Endodermal cell (in vitro differentiated cells): ENCODE data around the gene ADAR. TPM values are rescaled to one million over a fixed set of nuclear protein-coding genes. Genes with fewer than 3 reads are reported as not detected.

Source experiments
- DNase-seq: peaks from one replicate; pipeline ENCODE4 v3.0.0-alpha.2; 2017
- H3K27ac ChIP-seq: 2 replicates; pipeline ENCODE4 v1.5.1; 2013; ENCODE audit warnings: mild to moderate bottlenecking, low read depth, low read length, moderate library complexity
- H3K27me3 ChIP-seq: 2 replicates; pipeline ENCODE4 v1.6.1; 2013; ENCODE audit warnings: mild to moderate bottlenecking, low read length, moderate library complexity; ENCODE audit not compliant: insufficient read depth, control insufficient read depth, poor library complexity, severe bottlenecking
- H3K36me3 ChIP-seq: 2 replicates; pipeline ENCODE4 v1.7.0; 2013; ENCODE audit warnings: mild to moderate bottlenecking, low read length, moderate library complexity; ENCODE audit not compliant: control insufficient read depth, insufficient read depth
- H3K4me1 ChIP-seq: one replicate; pipeline ENCODE4 v1.7.0; 2013; ENCODE audit warnings: low read length; ENCODE audit not compliant: control insufficient read depth, insufficient read depth
- H3K4me3 ChIP-seq: 2 replicates; pipeline ENCODE4 v1.5.1; 2013; ENCODE audit warnings: mild to moderate bottlenecking, low read length, moderate library complexity
- H3K9ac ChIP-seq: 2 replicates; pipeline ENCODE4 v1.6.1; 2013; ENCODE audit warnings: mild to moderate bottlenecking, low read length, moderate library complexity; ENCODE audit not compliant: poor library complexity, severe bottlenecking; ENCODE audit errors: extremely low read depth
- H3K9me3 ChIP-seq: 2 replicates; pipeline ENCODE4 v1.6.1; 2013; ENCODE audit warnings: mild to moderate bottlenecking, low read length, moderate library complexity; ENCODE audit not compliant: control insufficient read depth
- H3K27ac Mint-ChIP-seq: 2 replicates; pipeline ENCODE4 v1.8.0; 2020; ENCODE audit warnings: mixed read lengths
- H3K27me3 Mint-ChIP-seq: 2 replicates; pipeline ENCODE4 v1.8.0; 2021; ENCODE audit warnings: mild to moderate bottlenecking, mixed read lengths; ENCODE audit not compliant: insufficient read depth
- H3K36me3 Mint-ChIP-seq: 2 replicates; pipeline ENCODE4 v1.8.0; 2020; ENCODE audit warnings: low read depth, mixed read lengths
- H3K4me1 Mint-ChIP-seq: 2 replicates; pipeline ENCODE4 v1.8.0; 2020; ENCODE audit warnings: mixed read lengths
- H3K4me3 Mint-ChIP-seq: 2 replicates; pipeline ENCODE4 v1.8.0; 2020; ENCODE audit warnings: mild to moderate bottlenecking, moderate library complexity, mixed read lengths
- H3K9me3 Mint-ChIP-seq: 2 replicates; pipeline ENCODE4 v1.8.0; 2020; ENCODE audit warnings: mild to moderate bottlenecking, mixed read lengths
- CTCF ChIP-seq: fragments of 200-600 bp; sonication (generic); conservative IDR thresholded peaks from 2 replicates; pipeline ENCODE4 v1.5.0; 2021; ENCODE audit warnings: antibody characterized with exemption, mild to moderate bottlenecking
- WGBS, 2 experiments: methylation state at CpG; one replicate each; pipeline versions ENCODE4 v1.1.5 to v1.1.7; 2013; ENCODE audit warnings: missing lambda C conversion rate in 2 of 2, mixed read lengths in 1 of 2; ENCODE audit not compliant: insufficient coverage in 1 of 2, insufficient read length in 1 of 2; 5-methylcytosine and 5-hydroxymethylcytosine counted together
- long read RNA-seq, 4 experiments: library from polyadenylated mRNA in 2 of 4; library from RNA in 1 of 4; library from capped mRNA in 1 of 4; stranded (forward) in 3 of 4; unstranded in 1 of 4; transcript quantifications; one replicate each; pipeline ENCODE4 v2.0.0, GENCODE V29; 2020 to 2021; ENCODE audit warnings: inconsistent platforms in 1 of 4
- polyA plus RNA-seq, 2 experiments: library from polyadenylated mRNA; stranded (reverse); fragments of 50-300 nt; gene quantifications; one replicate each; pipeline ENCODE4 v1.2.3, GENCODE V29; 2013
- total RNA-seq, 2 donors: library from RNA; stranded (reverse); fragmentation: NEBNext Ultra II Directional in 1 of 2; extraction: Animal tissue kit (Norgen Biotek cat#: 25700) in 1 of 2; gene quantifications; 2 replicates in 1 of 2; 3 replicates in 1 of 2; pipeline ENCODE4 v1.2.1, GENCODE V29; 2021

The ADAR gene, protein sequence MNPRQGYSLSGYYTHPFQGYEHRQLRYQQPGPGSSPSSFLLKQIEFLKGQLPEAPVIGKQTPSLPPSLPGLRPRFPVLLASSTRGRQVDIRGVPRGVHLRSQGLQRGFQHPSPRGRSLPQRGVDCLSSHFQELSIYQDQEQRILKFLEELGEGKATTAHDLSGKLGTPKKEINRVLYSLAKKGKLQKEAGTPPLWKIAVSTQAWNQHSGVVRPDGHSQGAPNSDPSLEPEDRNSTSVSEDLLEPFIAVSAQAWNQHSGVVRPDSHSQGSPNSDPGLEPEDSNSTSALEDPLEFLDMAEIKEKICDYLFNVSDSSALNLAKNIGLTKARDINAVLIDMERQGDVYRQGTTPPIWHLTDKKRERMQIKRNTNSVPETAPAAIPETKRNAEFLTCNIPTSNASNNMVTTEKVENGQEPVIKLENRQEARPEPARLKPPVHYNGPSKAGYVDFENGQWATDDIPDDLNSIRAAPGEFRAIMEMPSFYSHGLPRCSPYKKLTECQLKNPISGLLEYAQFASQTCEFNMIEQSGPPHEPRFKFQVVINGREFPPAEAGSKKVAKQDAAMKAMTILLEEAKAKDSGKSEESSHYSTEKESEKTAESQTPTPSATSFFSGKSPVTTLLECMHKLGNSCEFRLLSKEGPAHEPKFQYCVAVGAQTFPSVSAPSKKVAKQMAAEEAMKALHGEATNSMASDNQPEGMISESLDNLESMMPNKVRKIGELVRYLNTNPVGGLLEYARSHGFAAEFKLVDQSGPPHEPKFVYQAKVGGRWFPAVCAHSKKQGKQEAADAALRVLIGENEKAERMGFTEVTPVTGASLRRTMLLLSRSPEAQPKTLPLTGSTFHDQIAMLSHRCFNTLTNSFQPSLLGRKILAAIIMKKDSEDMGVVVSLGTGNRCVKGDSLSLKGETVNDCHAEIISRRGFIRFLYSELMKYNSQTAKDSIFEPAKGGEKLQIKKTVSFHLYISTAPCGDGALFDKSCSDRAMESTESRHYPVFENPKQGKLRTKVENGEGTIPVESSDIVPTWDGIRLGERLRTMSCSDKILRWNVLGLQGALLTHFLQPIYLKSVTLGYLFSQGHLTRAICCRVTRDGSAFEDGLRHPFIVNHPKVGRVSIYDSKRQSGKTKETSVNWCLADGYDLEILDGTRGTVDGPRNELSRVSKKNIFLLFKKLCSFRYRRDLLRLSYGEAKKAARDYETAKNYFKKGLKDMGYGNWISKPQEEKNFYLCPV
- total RNA-seq = 100 to 1,000 TPM; 148 to 166 TPM
- polyA plus RNA-seq (2013, experiment 1 of 2) = 90.5 TPM
- polyA plus RNA-seq (2013, experiment 2 of 2) = 91.7 TPM
- long read RNA-seq, experiment 1, full-length matches to known transcripts = 1 of 56 reads
- long read RNA-seq, experiment 1, partial matches to known transcripts = 6 of 56 reads
- long read RNA-seq, experiment 1, other reads (novel, unspliced or antisense) = 49 of 56 reads
- long read RNA-seq, experiment 2, full-length matches to known transcripts = 141 of 250 reads
- long read RNA-seq, experiment 2, partial matches to known transcripts = 43 of 250 reads
- long read RNA-seq, experiment 2, other reads (novel, unspliced or antisense) = 66 of 250 reads
- long read RNA-seq, experiment 3, full-length matches to known transcripts = 26 of 179 reads
- long read RNA-seq, experiment 3, partial matches to known transcripts = 137 of 179 reads
- long read RNA-seq, experiment 3, other reads (novel, unspliced or antisense) = 16 of 179 reads
- long read RNA-seq, experiment 4, partial matches to known transcripts = 4 of 8 reads
- long read RNA-seq, experiment 4, other reads (novel, unspliced or antisense) = 4 of 8 reads

DNA sequence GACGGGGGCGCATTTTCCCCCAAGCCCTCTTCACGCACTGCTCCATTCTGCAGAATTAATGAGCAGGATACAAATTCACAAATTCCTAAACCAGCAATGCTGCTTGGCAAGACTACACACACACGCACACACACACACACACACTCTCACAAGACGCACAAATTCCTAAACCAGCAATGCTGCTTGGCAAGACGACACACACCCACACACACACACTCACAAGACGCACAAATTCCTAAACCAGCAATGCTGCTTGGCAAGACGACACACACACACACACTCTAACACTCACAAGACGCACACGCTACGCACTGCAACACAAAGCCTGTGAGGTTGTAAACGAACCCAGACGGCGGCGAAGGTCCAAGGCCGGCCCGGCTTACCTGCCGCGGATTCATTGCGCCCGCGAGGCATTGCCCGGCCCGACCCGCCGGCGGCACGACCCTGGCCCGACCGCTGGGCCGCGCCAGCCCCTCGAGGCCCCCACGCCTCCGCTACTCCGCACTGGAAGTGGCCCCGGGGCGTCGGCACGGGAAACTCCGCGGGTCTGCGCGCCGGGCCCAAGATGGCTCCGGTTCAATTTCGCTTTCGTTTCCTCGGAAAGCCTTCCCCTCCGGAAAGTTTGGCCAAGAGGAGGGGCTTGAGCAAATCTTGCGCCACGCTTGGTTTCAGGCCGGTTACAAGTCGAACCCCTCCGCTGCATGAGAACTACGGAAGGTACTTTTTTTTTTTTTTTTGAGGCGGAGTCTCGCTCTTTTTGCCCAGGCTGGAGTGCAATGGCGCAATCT, at the start of gene ADAR:
ADAR (minus strand) TSS at position 578 of the 788 bp plus-strand sequence; CDS start at position 398, 180 bp downstream.
- no peaks in the 10 kb centered on the region for H3K9me3 ChIP-seq
- Mint-ChIP-seq H3K4me3 (peak within 1 kb of the TSS; percentile 77), H3K9me3 (no peaks in the 10 kb centered on the region), H3K36me3 (peaks cover 17% of the 10 kb centered on the region), H3K4me1 (peaks cover 42% of the 10 kb centered on the region), H3K27ac (peak within 1 kb of the TSS; percentile 95), H3K27me3 (peaks cover 38% of the 10 kb centered on the region)
- peak within 1 kb of the TSS; percentile 90 for H3K4me3 ChIP-seq
- peaks cover 14% of the 10 kb centered on the region for H3K4me1 ChIP-seq
- peak within 1 kb of the TSS; percentile 93 for H3K9ac ChIP-seq
- TF ChIP-seq CTCF = no peak
- no peaks in the 10 kb centered on the region for H3K27me3 ChIP-seq
- DNase-seq = peak; percentile 88
- peak within 1 kb of the TSS; percentile 85 for H3K27ac ChIP-seq
- peaks cover 22% of the 10 kb centered on the region for H3K36me3 ChIP-seq
- 0% methylated on average over 20 to 59 of the region's 59 CpGs for WGBS, 2 experiments

DNA sequence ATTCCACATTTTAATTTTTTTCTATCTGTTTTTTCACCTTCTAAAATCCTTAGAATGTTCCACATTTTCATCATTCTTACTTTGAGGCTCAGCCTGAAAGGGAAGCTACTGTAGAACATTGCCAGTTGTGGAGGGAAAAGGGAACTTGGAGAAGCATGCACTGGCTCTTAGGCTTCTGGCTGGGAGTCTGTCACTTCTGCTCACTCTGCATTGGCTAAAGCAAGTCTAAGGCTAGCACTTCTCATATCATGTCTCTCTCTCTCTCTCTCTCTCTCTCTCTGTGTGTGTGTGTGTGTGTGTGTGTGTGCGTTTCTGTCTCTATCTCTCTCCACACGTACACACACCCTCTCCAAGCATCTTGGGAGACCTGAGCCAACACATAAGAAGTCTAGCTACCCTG, 49.6 kb upstream of the ADAR start:
- TF ChIP-seq CTCF = no peak
- no peak overlapping the region for H3K27ac ChIP-seq
- H3K36me3 Mint-ChIP-seq = no peaks in the 10 kb centered on the region
- no peaks in the 10 kb centered on the region for H3K27me3 ChIP-seq
- H3K27ac Mint-ChIP-seq = no peak overlapping the region
- no peaks in the 10 kb centered on the region for H3K4me1 ChIP-seq
- H3K27me3 Mint-ChIP-seq = no peaks in the 10 kb centered on the region
- no peaks in the 10 kb centered on the region for H3K4me1 Mint-ChIP-seq
- no peak overlapping the region for H3K4me3 Mint-ChIP-seq
- H3K9ac ChIP-seq = no peak overlapping the region
- no peaks in the 10 kb centered on the region for H3K9me3 Mint-ChIP-seq
- no peak overlapping the region for H3K4me3 ChIP-seq
- DNase-seq = no peak
- no peaks in the 10 kb centered on the region for H3K9me3 ChIP-seq
- WGBS, 2 experiments = 72% methylated on average over 1 of the region's 2 CpGs; no CpG with 5 or more reads in 1 of the 2 experiments
- H3K36me3 ChIP-seq = no peaks in the 10 kb centered on the region
